Glutamatergic neuron (in vitro differentiated cells): ENCODE data around the gene WFS1. TPM values are rescaled to one million over a fixed set of nuclear protein-coding genes. Genes with fewer than 3 reads are reported as not detected.

Experiments
- DNase-seq: peaks from one replicate; pipeline ENCODE4 v3.0.0; 2022
- H3K27ac Mint-ChIP-seq: one replicate; pipeline ENCODE4 v1.8.0; 2020; ENCODE audit warnings: mild to moderate bottlenecking, mixed read lengths, inconsistent platforms; ENCODE audit not compliant: unreplicated experiment
- H3K27me3 Mint-ChIP-seq: one replicate; pipeline ENCODE4 v1.8.0; 2020; ENCODE audit warnings: mild to moderate bottlenecking, moderate library complexity, mixed read lengths, inconsistent platforms; ENCODE audit not compliant: unreplicated experiment
- H3K36me3 Mint-ChIP-seq: one replicate; pipeline ENCODE4 v1.8.0; 2020; ENCODE audit warnings: mild to moderate bottlenecking, mixed read lengths, inconsistent platforms; ENCODE audit not compliant: unreplicated experiment
- H3K4me1 Mint-ChIP-seq: one replicate; pipeline ENCODE4 v1.8.0; 2020; ENCODE audit warnings: mild to moderate bottlenecking, low read depth, mixed read lengths, inconsistent platforms; ENCODE audit not compliant: unreplicated experiment
- H3K4me3 Mint-ChIP-seq: one replicate; pipeline ENCODE4 v1.8.0; 2020; ENCODE audit warnings: mild to moderate bottlenecking, mixed read lengths, inconsistent platforms; ENCODE audit not compliant: unreplicated experiment
- H3K9me3 Mint-ChIP-seq: one replicate; pipeline ENCODE4 v1.8.0; 2020; ENCODE audit warnings: mild to moderate bottlenecking, moderate library complexity, mixed read lengths, inconsistent platforms; ENCODE audit not compliant: unreplicated experiment
- CTCF ChIP-seq: fragments of 200-600 bp; sonication (generic); IDR thresholded peaks from one replicate; pipeline ENCODE4 v1.5.0; 2021; ENCODE audit not compliant: partially characterized antibody, unreplicated experiment
- total RNA-seq: library from RNA; stranded (reverse); fragmentation: NEBNext Ultra II Directional; extraction: Animal tissue kit (Norgen Biotek cat#: 25700); gene quantifications from one replicate; pipeline ENCODE4 v1.2.1, GENCODE V29; 2021; ENCODE audit not compliant: unreplicated experiment

WFS1 gene
- total RNA-seq, 1 donor from 2014 or later = 30.4 TPM

DNA sequence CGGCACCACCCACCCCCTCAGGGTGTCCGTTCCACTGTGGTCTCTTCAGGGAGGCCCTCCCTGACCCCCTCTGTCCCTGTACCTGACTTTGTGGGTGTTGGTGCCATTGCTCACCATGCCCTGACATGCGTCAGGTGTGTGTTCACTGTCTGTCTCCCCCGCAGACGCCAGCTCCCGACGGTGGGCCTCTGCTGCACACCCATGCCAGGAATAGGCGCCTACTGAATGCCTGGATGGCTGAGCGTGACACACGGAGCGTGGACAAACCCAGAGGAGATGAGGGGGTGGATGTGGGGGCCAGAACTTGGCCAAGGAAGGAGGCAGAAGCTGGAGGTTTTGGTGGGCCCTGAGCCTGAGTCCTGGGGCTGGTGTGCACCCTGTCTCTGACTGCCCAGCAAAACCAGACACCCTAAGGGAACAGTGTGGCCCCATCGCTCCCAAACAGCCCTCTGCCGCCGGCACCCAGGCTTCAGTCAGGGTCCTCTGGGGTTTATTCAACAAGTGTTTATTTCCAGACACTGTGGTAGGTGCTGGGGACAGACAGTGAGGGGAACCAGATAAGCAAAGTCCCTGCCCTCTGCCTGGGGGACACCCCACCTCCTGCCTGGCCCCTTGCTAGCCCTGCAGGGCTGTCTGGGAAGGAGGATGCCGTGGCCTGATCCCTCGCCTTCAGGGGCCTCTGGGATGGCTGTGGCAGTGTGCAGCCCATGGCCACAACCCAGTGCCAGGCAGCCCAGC, 76.9 kb downstream of the WFS1 start:
- H3K4me3 Mint-ChIP-seq = no peak overlapping the region
- H3K4me1 Mint-ChIP-seq = peaks cover 13% of the 10 kb centered on the region
- H3K27ac Mint-ChIP-seq = no peak overlapping the region
- H3K9me3 Mint-ChIP-seq = peaks cover 6% of the 10 kb centered on the region
- peaks cover 4% of the 10 kb centered on the region for H3K27me3 Mint-ChIP-seq
- no peaks in the 10 kb centered on the region for H3K36me3 Mint-ChIP-seq
- TF ChIP-seq CTCF = no peak
- DNase-seq = no peak

DNA sequence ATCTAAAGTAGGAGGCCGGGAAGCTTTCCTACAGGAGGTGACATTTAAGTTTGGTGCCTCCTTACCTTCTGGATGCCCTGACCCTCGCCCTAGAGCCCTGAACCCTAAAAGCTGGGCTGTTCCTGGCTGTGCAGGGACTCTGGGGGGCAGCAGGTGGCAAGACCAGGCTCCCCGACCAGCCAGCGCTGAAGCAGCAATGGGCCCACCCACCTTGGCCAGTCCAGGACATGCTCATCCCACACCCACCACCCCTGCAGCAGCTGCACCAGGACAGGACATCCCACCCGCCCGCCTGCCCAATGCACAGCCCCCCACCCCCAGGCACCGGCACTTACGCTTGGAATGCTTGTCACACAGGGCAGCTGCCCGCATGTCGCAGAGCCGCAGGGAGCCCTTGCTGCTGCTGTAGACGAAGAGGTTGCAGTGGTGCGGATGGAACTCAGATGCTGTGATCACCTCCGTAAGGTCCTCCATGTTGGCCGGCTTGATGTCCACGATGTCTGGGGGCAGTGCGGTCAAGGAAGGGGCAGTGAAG, 77.9 kb downstream of the WFS1 start:
- Mint-ChIP-seq H3K27me3 (peaks cover 4% of the 10 kb centered on the region), H3K4me1 (peaks cover 14% of the 10 kb centered on the region), H3K4me3 (no peak overlapping the region), H3K36me3 (no peaks in the 10 kb centered on the region), H3K9me3 (peaks cover 6% of the 10 kb centered on the region), H3K27ac (no peak overlapping the region)
- TF ChIP-seq CTCF = no peak
- DNase-seq = no peak

GRCh38 chr4:6348408-6348807, 78.8 kb downstream of the WFS1 start:
- H3K4me1 Mint-ChIP-seq = peaks cover 16% of the 10 kb centered on the region
- H3K36me3 Mint-ChIP-seq = no peaks in the 10 kb centered on the region
- H3K4me3 Mint-ChIP-seq = no peak overlapping the region
- no peak for DNase-seq
- H3K9me3 Mint-ChIP-seq = peaks cover 4% of the 10 kb centered on the region
- H3K27me3 Mint-ChIP-seq = peaks cover 4% of the 10 kb centered on the region
- no peak overlapping the region for H3K27ac Mint-ChIP-seq
- TF ChIP-seq CTCF = no peak

DNA sequence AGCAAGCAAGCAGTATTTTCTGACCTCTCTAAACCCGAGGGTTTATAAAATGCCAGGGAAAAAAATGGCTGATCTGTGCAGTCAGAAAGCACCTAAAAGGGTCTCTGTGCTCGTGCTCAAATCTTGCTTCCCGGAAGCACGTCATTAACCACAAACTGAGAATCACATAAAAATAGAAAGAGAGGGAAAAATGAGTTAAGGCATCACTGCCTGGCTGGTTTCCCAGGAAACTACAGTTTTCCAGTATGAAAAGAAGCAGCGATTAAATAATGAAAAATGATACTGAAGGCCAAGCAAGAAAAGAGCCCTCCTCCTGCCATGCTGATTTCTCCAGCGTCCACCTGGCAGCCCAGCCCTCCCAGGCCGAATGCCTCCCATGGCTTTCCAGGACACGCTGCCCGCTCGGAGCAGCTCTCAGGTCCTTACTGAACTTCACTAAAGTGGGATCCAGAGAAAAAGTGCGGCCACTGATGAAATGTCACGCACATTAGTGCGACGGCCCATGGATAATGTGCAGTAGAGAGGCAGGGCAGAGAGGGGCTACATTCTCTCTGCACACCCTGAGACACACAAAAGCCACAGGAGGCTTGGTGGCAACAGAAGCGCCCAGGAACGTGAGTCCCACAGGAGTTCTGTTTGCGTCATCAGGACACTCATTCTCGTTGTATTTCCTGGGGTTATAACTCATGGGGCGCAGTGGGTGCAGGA, 80.4 kb downstream of the WFS1 start:
- Mint-ChIP-seq H3K36me3 (no peaks in the 10 kb centered on the region), H3K27me3 (peaks cover 9% of the 10 kb centered on the region), H3K4me3 (no peak overlapping the region), H3K27ac (no peak overlapping the region), H3K4me1 (peaks cover 22% of the 10 kb centered on the region), H3K9me3 (peaks cover 10% of the 10 kb centered on the region)
- no peak for DNase-seq
- TF ChIP-seq CTCF = no peak

GRCh38 chr4:6350646-6351045, 81.0 kb downstream of the WFS1 start:
- Mint-ChIP-seq H3K27me3 (peaks cover 7% of the 10 kb centered on the region), H3K4me3 (no peak overlapping the region), H3K4me1 (peaks cover 25% of the 10 kb centered on the region), H3K36me3 (no peaks in the 10 kb centered on the region), H3K27ac (no peak overlapping the region), H3K9me3 (peaks cover 13% of the 10 kb centered on the region)
- no peak for DNase-seq
- no peak for TF ChIP-seq CTCF
